GM18508 (cell line): ENCODE measurements around the gene POLD3.
"Not testable (repeated sequence)": the region's sequence is repeated elsewhere in the genome, so short reads cannot be mapped to it uniquely, and the experiment has no call there.

Experiments used
- ATAC-seq: cut with Tn5 transposase; IDR thresholded peaks from one replicate; pipeline ENCODE4 v1.9.1; 2021; ENCODE audit warnings: moderate number of reproducible peaks; ENCODE audit not compliant: insufficient read depth, unreplicated experiment

The POLD3 gene

DNA sequence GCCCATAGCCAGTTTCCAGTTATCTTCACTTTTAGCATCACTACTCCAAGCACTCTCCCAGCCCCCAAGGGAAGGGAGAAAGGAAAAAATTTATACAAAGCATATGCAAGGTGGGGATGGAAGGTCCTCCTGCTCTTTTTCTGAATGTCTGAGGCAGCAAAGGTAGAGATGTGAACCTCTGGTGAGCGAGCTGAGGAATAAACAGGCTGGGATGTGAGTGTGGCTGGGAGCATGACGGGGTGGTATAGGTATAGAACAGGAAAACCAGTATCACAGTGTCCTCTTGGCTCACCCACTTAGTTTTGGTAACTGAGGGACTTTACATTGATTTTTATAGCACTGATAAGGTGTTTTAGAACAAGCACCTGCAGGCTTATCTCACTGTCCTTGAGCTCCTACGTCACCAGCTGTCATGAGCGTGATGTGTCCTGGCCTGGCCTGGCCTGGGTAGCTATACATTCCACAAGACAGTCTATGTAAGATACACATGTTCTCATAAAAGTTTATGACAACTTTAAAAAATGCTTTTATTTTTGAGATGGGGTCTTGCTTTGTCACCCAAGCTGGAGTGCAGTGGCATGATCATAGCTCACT is 10.3 kb upstream of the POLD3 start:
- no peak for ATAC-seq

GRCh38 chr11:74583024-74583624 is 9.3 kb upstream of the POLD3 start:
- ATAC-seq: no peak

GRCh38 chr11:74590492-74590891 is 1.9 kb upstream of the POLD3 start:
- not testable (repeated sequence) for ATAC-seq

GRCh38 chr11:74592063-74592440 is 330 bp upstream of the POLD3 start:
- no peak for ATAC-seq

DNA sequence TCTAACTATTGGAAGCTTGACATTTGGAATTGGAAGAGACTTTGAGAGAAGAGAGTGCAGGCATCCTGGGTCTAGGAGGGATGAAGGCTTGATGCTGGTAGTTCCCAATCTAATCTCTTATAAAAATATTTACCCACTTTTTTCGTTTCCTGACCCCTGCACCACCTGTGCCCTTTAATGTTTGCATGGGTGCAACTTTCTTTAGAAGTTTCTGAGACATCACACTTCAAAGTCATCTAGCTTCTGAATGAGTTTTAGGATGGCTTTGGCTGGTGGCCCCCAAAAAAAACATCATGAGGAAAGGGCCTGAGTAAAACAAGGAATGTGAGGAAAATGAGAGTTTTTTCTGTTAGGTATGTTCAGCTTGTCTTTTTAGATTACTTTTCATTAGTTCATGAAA is 1.1 kb downstream of the POLD3 start:
- ATAC-seq: no peak

DNA sequence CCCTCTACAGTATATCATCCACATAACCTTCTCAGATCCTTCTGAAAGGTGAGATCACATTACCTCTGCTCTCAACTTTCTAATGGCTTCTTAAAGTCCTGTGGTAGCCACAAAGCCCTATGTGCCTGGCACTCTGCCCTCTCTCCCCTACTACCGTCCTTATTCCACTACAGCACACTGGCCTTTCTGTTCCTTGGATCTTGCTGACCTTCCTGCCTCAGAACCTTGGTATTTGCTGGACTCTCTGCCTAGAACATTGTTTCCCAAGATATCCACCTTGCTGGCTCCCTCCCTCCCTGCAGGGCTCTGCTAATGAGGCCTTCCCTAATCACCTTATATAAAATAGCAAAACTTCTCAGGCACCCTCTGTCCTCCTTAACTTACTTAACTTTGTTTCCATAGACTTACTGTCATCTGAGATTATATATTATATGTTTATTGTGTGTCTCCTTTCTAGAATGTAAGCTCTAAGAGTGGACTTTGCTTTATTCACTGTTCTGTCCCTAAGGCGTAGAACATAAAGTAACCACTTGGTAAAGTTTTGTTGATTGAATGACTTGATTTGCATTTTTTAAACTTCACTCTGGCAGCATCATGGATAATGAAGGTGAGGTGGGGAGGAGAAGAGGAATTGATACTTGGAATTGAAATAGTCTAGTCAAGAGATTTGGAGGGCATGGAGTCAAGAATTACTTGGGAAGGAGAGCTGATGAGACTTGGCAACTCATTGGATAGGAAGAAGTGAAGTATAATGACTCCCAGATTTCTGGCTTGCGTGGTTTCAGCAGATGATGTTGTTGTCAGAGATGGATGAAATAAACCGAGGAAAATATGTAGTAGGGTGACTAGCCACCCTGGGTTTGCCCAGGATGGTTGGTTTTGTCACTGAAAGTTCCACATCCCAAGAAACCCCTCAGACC is 10.5 kb downstream of the POLD3 start:
- ATAC-seq: no peak

DNA sequence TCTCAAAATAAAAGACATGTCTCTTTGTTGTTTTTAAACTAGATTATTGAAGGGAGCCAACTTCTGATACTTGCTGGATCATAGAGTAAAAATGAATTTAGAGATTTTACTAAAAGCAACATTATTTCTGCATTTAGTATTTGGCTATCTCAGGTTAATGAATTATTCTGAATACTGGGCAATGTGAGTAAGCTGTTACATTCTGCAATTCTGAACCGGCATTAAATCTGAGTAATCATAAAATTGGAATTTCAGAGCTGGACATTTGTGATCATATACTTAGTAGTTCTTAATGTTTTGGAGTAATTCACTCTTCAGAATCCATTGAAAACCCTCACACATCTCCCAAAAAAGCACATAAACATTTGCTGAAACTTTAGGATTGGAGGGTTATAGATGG is 11.5 kb downstream of the POLD3 start:
- ATAC-seq: no peak

GRCh38 chr11:74604311-74604710 is 11.9 kb downstream of the POLD3 start:
- ATAC-seq: no peak

- no peak for ATAC-seq
Observed at GRCh38 chr11:74605403-74605802, 13.0 kb downstream of the POLD3 start.

DNA sequence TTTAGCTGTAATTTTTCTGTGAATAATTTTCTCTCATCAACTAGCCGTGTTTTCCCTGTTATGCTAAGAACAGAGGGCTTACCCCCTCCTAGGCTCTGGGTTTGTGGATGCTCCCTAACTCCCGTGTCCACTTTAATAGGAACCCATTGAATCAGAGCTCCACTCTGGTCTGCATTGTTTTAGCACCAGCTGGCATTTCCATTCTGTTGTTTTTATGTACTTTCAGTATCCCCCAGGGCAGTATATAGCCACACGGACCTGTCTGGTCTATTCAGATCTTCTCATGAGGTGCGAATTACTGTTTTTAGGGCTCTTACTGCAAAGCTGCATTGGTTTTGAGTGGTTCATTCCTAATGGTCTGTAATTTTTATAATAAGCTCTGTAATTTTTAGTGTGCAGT is 16.0 kb downstream of the POLD3 start:
- ATAC-seq: no peak

GRCh38 chr11:74611369-74611861 is 19.0 kb downstream of the POLD3 start:
- ATAC-seq: no peak

DNA sequence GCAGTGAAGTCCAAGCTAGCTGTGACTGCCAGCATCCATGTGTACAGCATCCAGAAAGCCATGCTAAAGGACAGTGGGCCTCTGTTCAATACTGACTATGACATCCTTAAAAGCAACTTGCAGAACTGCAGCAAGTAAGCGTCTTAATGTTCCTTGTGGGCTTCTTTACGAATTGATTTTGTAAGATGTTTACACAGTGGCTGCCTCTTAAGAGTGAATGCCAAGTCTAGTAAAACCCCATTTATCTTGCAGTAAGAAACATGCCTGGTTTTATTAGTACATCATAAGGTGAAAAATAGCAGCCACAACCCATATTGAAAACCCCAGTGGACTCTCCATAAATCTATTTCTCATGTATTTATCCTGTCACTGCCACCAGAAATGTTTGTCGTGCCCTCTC is 20.5 kb downstream of the POLD3 start:
- no peak for ATAC-seq

DNA sequence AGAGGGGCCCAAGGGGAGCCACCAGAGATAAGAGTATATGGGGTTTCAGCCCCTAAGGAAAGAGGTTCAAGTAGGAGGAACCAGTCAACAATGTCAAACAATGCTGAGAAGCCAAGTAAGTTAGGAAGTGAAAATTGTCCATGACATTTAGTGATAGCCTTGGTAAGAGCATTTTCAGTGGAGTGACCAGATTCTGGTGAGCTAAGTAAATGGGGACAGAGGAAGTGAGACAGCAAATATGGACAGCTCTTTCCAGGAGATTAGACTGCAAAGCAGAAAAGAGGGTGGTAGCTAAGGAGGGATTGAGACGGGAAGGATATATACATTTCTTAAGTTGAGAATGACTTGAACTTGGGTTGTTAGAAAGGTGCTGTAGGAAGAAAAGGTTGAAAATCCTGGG is 22.9 kb downstream of the POLD3 start:
- no peak for ATAC-seq

DNA sequence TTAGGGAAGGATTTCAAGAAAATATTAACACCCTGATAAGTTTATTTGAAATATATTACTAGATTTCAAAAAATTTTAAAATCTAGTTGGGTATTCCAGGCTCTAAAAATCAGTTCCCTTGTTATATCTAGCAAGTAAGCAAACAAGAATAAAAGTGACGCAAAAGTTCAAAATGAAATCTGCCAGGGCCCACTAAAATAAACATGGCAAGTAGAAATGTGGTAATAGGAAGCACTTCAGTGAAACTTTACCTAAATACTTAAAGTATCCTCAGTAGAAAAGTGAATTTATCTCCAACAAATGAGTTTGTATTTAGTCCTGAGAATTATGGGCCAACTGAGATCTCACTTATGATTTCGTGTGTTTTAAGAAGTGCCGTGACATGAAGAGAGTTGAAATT is 23.6 kb downstream of the POLD3 start:
- ATAC-seq: no peak

GRCh38 chr11:74620531-74620930 is 28.1 kb downstream of the POLD3 start:
- no peak for ATAC-seq

GRCh38 chr11:74626130-74626529 is 33.7 kb downstream of the POLD3 start:
- ATAC-seq: no peak

GRCh38 chr11:74626604-74627003 is 34.2 kb downstream of the POLD3 start:
- no peak for ATAC-seq

DNA sequence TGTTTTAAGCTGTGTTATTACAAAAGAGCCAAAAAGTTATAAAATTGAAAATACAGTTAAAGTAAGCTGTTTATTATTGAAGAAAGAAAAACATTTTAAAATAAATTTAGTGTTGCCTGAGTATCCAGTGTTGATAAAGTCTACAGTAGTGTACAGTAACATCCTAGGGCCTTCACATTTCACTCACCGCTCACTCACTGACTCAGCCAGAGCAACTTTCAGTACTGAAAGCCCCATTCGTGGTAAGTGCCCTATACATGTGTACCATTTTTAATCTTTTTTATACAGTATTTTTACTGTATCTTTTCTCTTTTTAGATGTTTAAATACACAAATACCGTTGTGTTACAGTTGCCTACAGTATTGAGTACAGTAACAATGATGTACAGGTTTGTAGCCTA is 35.0 kb downstream of the POLD3 start:
- no peak for ATAC-seq

GRCh38 chr11:74630043-74630442 is 37.7 kb downstream of the POLD3 start:
- no peak for ATAC-seq

DNA sequence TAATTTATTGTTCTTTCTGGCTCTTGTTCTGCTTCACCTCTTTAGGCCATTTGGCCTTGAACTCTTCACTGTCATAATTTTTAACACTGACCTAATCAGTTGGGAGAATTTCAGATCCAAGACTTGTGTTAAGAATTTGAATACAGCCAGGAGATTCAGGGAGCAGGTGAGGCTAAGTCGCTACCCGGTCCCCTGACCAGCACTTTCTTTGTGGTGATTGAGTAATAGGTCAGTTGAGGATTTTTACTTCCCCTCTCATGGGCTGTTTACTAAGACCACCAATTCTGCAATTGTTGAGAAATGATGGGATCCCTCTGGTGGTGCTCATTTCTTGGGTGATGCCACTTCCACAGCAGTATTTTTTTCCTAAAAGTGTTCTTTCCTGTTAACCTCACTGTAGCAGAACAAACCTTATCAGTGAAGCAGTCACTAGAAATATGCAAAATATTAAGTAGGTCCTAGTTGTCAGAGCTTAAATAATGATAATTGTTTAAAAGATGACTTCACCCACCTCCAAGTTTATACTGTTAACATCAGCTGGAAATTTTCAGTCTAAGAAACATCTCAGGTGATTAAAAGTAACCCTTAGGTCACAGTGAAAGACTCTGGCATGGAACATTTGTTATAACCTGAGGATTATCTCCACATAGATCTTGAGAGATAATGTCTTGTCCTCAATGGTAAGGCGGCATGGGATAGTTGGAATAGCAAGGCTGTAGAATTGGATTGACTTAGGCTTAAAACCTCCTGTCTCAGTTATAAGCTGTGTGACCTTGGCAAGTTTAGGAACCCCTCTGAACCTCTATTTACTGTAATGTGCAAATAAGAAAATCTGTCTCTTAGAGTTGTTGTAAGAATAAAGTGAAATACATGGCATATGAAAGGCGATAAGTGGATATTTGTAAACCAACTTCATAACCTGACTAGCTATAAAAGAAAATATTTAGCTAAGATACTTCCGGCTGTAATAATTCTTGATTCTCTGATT is 41.3 kb downstream of the POLD3 start:
- no peak for ATAC-seq
